ENCODE measurements around the gene FAM180B. TPM values are rescaled to one million over a fixed set of nuclear protein-coding genes. Genes with fewer than 3 reads are reported as not detected.

Gene FAM180B
- total RNA-seq, 1 donor from 2014 or later: 0.39 TPM

DNA sequence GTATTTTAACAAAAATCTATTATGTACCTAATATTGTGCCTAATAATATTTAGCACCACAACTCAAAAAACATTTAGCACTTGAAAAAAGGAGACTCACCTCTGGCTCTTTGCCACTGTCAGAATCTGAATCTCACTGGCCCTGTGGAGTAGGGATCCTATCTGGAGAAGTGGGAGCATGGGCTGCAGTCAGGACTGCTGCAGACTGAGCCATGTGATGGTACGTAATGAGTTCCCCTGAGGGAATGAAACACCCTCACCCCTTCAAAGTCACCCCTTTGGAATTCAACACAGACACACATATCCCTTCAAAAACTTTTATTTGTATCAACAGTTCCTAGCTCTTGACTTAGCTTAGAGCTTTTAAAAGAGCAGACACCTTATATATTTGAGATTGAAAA lies 14.6 kb upstream of the FAM180B start:
- no peak overlapping the region for H3K27ac Mint-ChIP-seq
- DNase-seq (ENCODE audit: low spot score): no peak
- H3K4me3 Mint-ChIP-seq (ENCODE audit: low read depth): no peak overlapping the region
- peaks cover 62% of the 10 kb centered on the region for H3K36me3 Mint-ChIP-seq (ENCODE audit: low read depth)
- intact Hi-C loops (cut with micrococcal nuclease): loop anchor here (10.0 kb wide), 1 partner anchor 273 kb away; the partner anchor contains the start of gene NUP160
- no peaks in the 10 kb centered on the region for H3K9me3 Mint-ChIP-seq
- H3K27me3 Mint-ChIP-seq (ENCODE audit: low read depth): no peaks in the 10 kb centered on the region
- peaks cover 1% of the 10 kb centered on the region for H3K4me1 Mint-ChIP-seq (ENCODE audit: low read depth)

DNA sequence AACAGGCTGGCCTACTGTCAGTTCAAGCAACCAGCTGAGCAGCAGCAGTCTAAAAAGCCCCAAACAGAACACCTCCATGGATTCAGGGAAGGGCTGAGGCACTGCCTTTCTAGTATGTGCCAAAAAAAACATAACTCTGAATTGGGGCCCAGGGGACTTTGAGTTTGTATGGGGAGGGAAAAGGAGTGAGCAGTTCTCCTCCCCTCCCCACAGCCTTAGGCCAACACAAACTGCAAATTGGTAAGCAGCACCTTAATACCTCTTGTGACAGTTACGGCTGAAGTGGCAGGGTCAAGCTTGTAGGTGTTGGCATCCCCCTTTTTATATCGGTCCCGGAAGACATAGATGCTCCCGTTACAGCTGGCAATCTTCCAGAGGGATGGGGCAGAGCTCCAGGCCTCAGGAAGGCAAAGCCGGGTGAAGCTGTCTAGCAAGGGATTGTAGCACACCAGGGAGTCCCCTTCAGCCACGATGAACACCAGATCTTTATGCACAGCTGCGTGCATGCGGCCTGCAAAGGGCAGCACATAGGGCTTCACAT lies 13.7 kb upstream of the FAM180B start:
- intact Hi-C loops (cut with micrococcal nuclease): loop anchor here (10.0 kb wide), 1 partner anchor 272 kb away; the partner anchor contains the start of gene NUP160
- no peak overlapping the region for H3K27ac Mint-ChIP-seq
- no peak overlapping the region for H3K4me3 Mint-ChIP-seq (ENCODE audit: low read depth)
- peaks cover 69% of the 10 kb centered on the region for H3K36me3 Mint-ChIP-seq (ENCODE audit: low read depth)
- H3K4me1 Mint-ChIP-seq (ENCODE audit: low read depth): peaks cover 10% of the 10 kb centered on the region
- no peaks in the 10 kb centered on the region for H3K9me3 Mint-ChIP-seq
- no peaks in the 10 kb centered on the region for H3K27me3 Mint-ChIP-seq (ENCODE audit: low read depth)
- no peak for DNase-seq (ENCODE audit: low spot score)

DNA sequence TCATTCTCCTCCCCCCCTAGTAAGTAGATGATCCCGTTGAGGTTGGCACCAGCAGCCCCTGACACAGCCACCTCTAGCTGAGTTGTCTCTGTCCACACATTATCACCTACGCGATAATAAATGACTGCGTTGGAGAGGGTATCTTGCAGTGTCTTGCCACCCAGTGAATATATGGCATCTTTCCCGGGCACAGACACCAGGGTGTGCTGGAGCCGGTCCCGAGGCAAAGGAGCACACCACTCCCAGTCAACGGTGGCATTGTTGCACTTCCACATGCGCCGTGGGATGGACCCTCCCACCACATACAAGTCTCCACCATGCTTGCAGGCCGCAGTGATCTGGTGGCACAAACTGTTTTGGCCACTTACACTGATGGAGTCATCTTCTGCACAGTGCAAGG lies 13.2 kb upstream of the FAM180B start:
- intact Hi-C loops (cut with micrococcal nuclease): loop anchor here (10.0 kb wide), 1 partner anchor 271 kb away; the partner anchor contains the start of gene NUP160
- no peak overlapping the region for H3K27ac Mint-ChIP-seq

DNA sequence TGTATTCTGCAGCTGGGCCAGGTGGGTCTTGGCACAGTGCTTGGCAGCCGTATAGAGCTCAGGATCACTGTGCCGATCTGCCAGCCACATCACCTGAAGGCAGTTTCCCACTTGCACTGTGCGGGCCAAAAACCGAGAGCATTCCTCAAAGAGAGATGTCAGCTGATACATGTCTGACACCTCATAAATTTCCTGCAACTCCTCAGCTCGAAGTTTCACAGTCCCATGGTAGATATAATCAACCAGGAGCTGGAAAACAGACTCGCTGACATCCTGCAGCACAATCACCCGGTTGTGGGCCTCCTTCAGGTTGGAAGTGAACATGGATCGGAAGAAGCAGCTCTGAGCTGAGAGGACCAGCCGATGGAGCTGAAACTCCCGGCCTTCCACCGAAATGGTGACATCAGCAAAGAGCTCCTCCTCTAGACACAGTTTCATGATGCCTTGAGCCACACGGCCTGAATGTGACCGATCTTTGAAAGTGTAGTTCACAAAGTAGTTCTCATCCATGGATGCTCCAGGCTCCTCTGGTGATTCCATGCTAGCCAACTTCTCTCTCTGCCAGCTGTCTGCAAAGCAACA lies 8.9 kb upstream of the FAM180B start:
- peak overlapping the region; percentile 98 for H3K27ac Mint-ChIP-seq
- peak overlapping the region; percentile 100 for H3K4me3 Mint-ChIP-seq (ENCODE audit: low read depth)
- peaks cover 74% of the 10 kb centered on the region for H3K36me3 Mint-ChIP-seq (ENCODE audit: low read depth)
- no peak for DNase-seq (ENCODE audit: low spot score)
- intact Hi-C loops (cut with micrococcal nuclease): loop anchor here (1.0 to 10.0 kb wide), 2 partner anchors 11 to 267 kb away; partner anchors contain the start of gene NUP160
- no peaks in the 10 kb centered on the region for H3K9me3 Mint-ChIP-seq
- H3K27me3 Mint-ChIP-seq (ENCODE audit: low read depth): no peaks in the 10 kb centered on the region
- H3K4me1 Mint-ChIP-seq (ENCODE audit: low read depth): peaks cover 25% of the 10 kb centered on the region

More for the DNA sequence above, 13.2 kb upstream of the FAM180B start:
- Mint-ChIP-seq H3K4me1 (ENCODE audit: low read depth) (peaks cover 14% of the 10 kb centered on the region), H3K36me3 (ENCODE audit: low read depth) (peaks cover 73% of the 10 kb centered on the region), H3K4me3 (ENCODE audit: low read depth) (no peak overlapping the region), H3K27me3 (ENCODE audit: low read depth) (no peaks in the 10 kb centered on the region), H3K9me3 (no peaks in the 10 kb centered on the region)
- DNase-seq (ENCODE audit: low spot score): no peak

DNA sequence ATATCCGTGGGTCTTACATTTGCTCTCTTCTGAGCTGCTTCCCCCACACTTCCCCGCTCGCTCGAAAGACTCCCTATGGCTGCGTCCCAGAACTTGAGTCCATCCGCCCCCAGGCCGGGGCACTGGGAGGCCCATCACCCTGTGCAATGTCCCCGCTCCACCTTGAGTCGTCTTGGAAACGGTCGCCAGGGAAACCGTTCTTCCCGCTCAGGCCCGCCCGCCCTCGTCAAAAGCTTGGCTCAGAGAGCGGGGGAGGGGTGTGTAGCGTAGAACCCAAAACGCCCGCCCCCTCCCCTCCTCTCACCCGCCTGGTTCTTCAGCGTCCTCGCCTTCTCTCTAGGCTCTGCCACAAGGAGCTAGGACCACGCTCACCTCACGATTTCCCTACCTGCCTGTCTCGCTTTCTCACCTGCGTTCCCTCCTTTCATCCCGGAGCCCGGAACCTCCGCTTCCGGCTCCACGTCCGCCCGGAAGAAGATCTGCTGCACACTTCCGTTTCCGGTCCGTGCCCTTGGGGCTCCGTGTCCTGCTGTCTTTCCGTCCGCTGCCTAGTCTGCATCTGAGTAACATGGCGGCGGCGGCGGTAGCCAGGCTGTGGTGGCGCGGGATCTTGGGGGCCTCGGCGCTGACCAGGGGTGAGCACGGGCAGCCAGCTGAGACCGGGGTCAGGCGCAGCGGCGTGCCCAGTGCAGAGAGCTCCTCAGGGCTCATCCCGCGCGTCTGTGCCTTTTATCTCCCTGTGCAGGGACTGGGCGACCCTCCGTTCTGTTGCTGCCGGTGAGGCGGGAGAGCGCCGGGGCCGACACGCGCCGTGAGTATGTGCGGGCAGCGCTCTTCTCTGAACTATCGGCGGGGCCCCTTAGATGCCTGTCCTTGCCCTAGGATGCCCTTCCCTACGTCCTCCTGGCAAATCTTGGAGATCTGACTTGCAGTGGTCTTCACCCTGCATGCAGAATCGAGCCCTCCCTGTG lies 7.7 kb upstream of the FAM180B start, which contains the start of the genes KBTBD4 and NDUFS3:
TSS of gene KBTBD4 (minus strand) at position 447 of the 971 bp plus-strand sequence. CDS start at position 428, 19 bp downstream.
TSS of gene NDUFS3 (plus strand) at position 551 of the 971 bp plus-strand sequence. CDS start at position 569, 18 bp downstream.
- intact Hi-C loops (cut with micrococcal nuclease): loop anchor here (1.0 to 10.0 kb wide), 3 partner anchors 13 to 266 kb away; partner anchors contain the start of genes MTCH2 and NUP160
- peaks cover 73% of the 10 kb centered on the region for H3K36me3 Mint-ChIP-seq (ENCODE audit: low read depth)
- H3K27me3 Mint-ChIP-seq (ENCODE audit: low read depth): no peaks in the 10 kb centered on the region

DNA sequence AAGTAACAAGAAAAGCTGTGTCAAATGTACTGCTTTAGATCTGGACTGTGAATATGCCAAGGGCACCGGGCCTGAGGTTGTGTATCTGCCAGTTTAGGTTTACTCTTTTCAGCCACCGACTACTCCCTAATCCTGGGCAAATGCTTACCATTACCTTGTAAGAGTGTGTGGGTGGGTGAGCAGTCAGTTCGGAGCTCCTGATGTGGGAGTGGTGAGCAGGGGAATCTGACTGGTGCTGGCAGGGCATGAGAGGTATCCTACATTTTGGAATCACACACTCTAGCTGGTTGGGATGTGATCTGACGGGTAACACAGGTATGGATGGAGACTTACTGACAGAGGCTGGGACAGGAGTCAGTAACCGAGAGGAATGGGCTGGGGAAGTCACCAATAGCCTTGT lies 2.6 kb upstream of the FAM180B start:
- DNase-seq (ENCODE audit: low spot score): no peak
- intact Hi-C loops (cut with micrococcal nuclease): no loop called here
- Mint-ChIP-seq H3K36me3 (ENCODE audit: low read depth) (peaks cover 47% of the 10 kb centered on the region), H3K4me3 (ENCODE audit: low read depth) (no peak overlapping the region), H3K4me1 (ENCODE audit: low read depth) (peaks cover 9% of the 10 kb centered on the region), H3K27ac (no peak overlapping the region), H3K27me3 (ENCODE audit: low read depth) (no peaks in the 10 kb centered on the region), H3K9me3 (no peaks in the 10 kb centered on the region)

More for the DNA sequence above, 7.7 kb upstream of the FAM180B start, which contains the start of the genes KBTBD4 and NDUFS3:
- peak; percentile 88 for DNase-seq (ENCODE audit: low spot score)
- Mint-ChIP-seq H3K27ac (peak within 1 kb of the TSS; percentile 98), H3K4me3 (ENCODE audit: low read depth) (peak within 1 kb of the TSS; percentile 100), H3K9me3 (no peaks in the 10 kb centered on the region), H3K4me1 (ENCODE audit: low read depth) (peaks cover 25% of the 10 kb centered on the region)

DNA sequence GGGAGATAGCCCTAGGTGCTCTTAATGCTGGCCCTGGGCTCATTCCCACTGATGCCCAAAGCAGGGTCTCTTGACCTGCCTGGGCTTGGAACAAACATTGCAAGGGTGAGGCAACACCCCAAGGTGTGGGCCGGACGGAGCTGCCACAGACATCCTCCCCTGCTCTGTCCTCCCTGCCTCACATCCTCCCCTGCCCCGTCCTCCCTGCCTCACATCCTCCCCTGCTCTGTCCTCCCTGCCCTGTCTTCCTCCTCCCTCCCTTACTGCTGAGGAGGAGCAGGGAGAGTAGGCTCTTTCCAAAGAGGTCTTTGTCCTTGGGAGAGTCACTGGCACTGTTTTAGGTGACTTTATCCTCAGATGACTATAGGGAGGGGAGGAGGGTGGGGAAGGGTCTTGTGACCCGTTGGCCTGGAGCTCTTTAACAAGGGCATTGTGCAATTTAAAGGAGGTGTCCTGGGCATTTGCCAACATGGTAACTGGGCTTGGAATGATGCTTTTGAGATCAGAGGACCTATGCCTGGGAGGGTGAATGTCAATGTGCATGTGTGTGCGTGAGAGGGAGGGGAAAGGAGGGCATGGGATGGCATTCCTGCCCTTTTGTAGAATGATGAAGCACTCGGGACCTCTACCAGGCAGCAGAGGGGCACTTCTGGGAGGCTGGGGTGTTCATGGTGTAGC lies 700 bp downstream of the FAM180B start:
- intact Hi-C loops (cut with micrococcal nuclease): no loop called here
- DNase-seq (ENCODE audit: low spot score): no peak
- H3K27me3 Mint-ChIP-seq (ENCODE audit: low read depth): no peaks in the 10 kb centered on the region
- peaks cover 24% of the 10 kb centered on the region for H3K36me3 Mint-ChIP-seq (ENCODE audit: low read depth)
- no peak overlapping the region for H3K27ac Mint-ChIP-seq
- peaks cover 3% of the 10 kb centered on the region for H3K4me1 Mint-ChIP-seq (ENCODE audit: low read depth)
- H3K9me3 Mint-ChIP-seq: no peaks in the 10 kb centered on the region
- H3K4me3 Mint-ChIP-seq (ENCODE audit: low read depth): no peak overlapping the region

DNA sequence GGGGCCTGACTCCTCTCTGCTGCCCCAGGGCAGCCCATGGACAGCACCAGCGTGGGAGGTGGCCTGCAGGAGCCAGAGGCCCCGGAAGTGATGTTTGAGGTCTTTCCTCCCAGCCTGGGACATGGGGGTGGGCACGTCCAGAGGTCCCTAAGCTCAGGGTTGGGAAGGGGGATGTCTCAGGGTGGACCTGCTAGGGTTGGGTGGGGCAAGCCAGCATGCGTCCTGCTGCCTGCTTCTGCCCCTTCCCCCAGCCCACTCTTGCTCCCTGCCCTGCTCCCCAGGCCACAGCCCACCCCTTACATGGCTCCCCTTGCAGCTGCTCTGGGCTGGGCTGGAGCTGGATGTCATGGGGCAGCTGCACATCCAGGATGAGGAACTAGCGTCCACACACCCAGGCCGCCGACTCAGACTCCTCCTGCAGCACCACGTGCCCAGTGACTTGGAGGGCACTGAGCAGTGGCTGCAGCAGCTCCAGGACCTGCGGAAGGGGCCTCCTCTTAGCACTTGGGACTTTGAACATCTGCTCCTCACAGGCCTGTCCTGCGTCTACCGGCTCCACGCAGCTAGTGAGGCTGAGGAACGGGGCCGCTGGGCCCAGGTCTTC lies 1.3 kb downstream of the FAM180B start:
- peaks cover 20% of the 10 kb centered on the region for H3K36me3 Mint-ChIP-seq (ENCODE audit: low read depth)
- peaks cover 5% of the 10 kb centered on the region for H3K27me3 Mint-ChIP-seq (ENCODE audit: low read depth)
- no peak overlapping the region for H3K27ac Mint-ChIP-seq
- no peak for DNase-seq (ENCODE audit: low spot score)
- H3K9me3 Mint-ChIP-seq: no peaks in the 10 kb centered on the region
- peaks cover 3% of the 10 kb centered on the region for H3K4me1 Mint-ChIP-seq (ENCODE audit: low read depth)
- intact Hi-C loops (cut with micrococcal nuclease): no loop called here
- no peak overlapping the region for H3K4me3 Mint-ChIP-seq (ENCODE audit: low read depth)

DNA sequence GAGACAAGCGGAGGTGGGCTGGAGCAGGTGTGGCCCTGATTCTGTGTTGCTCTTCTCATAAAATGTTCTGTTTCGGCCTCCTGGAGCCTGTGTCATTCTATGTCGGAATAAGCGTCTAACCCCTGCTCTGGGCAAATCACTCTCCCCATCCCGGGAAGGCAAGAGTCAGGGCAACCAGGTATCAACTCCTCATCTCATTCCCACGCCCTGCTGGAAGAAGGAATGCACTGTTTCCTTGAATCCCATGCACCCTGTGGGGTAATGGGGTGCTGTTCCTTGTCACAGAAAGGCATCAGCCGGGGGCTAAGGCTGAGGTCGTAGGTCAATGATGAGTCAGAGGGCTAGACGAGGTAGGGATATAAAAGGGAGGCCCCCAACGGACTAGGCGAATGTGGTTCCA lies 2.6 kb downstream of the FAM180B start:
- Mint-ChIP-seq H3K4me3 (ENCODE audit: low read depth) (no peak overlapping the region), H3K9me3 (no peaks in the 10 kb centered on the region), H3K36me3 (ENCODE audit: low read depth) (peaks cover 8% of the 10 kb centered on the region), H3K27me3 (ENCODE audit: low read depth) (peaks cover 16% of the 10 kb centered on the region), H3K4me1 (ENCODE audit: low read depth) (peaks cover 3% of the 10 kb centered on the region), H3K27ac (no peak overlapping the region)
- DNase-seq (ENCODE audit: low spot score): no peak
- intact Hi-C loops (cut with micrococcal nuclease): no loop called here

DNA sequence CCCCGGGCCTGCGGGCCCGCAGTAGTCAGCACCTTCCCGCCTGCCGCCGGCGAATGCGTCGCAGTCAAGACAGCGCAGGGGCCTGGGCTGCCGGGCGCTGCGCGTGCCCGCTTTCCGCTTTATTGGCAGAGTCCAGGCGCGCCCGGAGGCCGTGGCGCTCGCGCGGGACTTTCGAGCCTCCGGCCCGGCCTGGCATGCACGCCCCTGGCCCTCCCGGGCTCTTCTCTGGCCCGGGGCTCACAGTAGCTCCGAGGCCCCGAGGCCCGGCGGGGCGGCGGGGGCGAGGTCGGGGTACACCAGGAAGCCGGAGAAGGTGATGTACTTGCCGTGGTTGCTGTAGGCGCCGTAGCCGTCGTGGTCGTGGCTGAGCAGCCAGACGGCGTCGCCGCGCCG lies 3.1 kb downstream of the FAM180B start:
- H3K36me3 Mint-ChIP-seq (ENCODE audit: low read depth): peaks cover 3% of the 10 kb centered on the region
- H3K4me1 Mint-ChIP-seq (ENCODE audit: low read depth): peaks cover 3% of the 10 kb centered on the region
- H3K27ac Mint-ChIP-seq: no peak overlapping the region
- intact Hi-C loops (cut with micrococcal nuclease): no loop called here
- no peak overlapping the region for H3K4me3 Mint-ChIP-seq (ENCODE audit: low read depth)
- no peaks in the 10 kb centered on the region for H3K9me3 Mint-ChIP-seq
- peaks cover 20% of the 10 kb centered on the region for H3K27me3 Mint-ChIP-seq (ENCODE audit: low read depth)
- no peak for DNase-seq (ENCODE audit: low spot score)

DNA sequence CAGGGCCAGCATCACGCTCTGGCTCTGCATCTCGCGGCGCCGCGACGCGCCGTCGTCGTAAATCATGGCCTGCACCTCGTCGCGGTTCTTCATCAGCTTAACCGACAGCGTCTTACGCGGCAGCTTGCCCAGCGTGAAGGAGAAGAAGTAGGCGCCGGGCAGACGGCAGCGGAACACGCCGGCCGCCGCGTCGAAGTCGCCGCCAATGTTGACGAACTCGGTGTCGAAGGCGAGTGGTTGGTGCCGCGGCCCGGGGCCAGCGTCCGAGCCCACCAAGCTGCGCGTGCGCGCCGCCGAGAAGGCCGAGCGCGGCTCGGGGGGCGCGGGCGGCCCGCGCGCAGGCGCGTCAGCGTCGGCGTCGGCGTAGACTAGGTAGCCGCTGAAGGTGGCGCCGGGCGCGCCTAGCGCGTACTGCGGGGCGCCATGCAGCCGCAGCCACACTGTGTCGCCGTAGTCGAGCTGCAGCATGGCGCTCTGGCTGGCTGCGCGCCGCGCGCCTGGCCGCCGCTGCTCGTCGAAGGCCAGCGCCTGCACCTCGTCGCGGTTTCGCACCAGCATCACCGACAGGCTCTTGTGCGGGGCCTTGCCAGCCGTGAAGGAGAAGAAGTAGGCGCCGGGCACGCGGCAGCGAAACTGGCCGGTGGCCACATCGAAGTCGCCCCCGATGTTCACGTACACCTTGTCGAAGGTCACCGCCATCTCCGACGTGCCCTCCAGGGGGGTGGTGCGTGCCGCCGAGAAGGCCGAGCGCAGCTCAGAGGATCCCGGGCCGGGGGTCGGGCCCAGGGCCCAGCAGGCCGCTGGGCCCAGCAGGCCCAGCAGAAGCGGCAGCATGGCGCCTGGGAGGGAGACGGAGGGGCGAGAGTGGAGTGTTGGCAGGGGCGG lies 3.7 kb downstream of the FAM180B start:
- DNase-seq (ENCODE audit: low spot score): no peak
- no peak overlapping the region for H3K27ac Mint-ChIP-seq
- peaks cover 24% of the 10 kb centered on the region for H3K27me3 Mint-ChIP-seq (ENCODE audit: low read depth)
- H3K36me3 Mint-ChIP-seq (ENCODE audit: low read depth): no peaks in the 10 kb centered on the region
- H3K4me1 Mint-ChIP-seq (ENCODE audit: low read depth): peaks cover 3% of the 10 kb centered on the region
- no peak overlapping the region for H3K4me3 Mint-ChIP-seq (ENCODE audit: low read depth)
- no peaks in the 10 kb centered on the region for H3K9me3 Mint-ChIP-seq
- intact Hi-C loops (cut with micrococcal nuclease): no loop called here
